Mucosa of descending colon (tissue), 3 donors: ENCODE results near the gene PSMC1. TPM values are rescaled to one million over a fixed set of nuclear protein-coding genes. Genes with fewer than 3 reads are reported as not detected.
"Not testable (repeated sequence)": the region's sequence is repeated elsewhere in the genome, so short reads cannot be mapped to it uniquely, and the experiment has no call there.

Experiments used
- ATAC-seq: fragments of 200-7000 bp; cut with Tn5 transposase; one replicate; pipeline ENCODE4 v1.9.1; 2020; ENCODE audit warnings: mild to moderate bottlenecking, moderate library complexity
- DNase-seq, 3 donors: peaks; one replicate each; pipeline ENCODE4 v3.0.0-alpha.2; 2020
- H3K36me3 ChIP-seq: fragments of 200-600 bp; one replicate; pipeline ENCODE4 v1.8.0; 2021; ENCODE audit warnings: low read depth, mild to moderate bottlenecking
- H3K4me1 ChIP-seq: fragments of 200-600 bp; one replicate; pipeline ENCODE4 v1.8.0; 2021; ENCODE audit warnings: low read depth, mild to moderate bottlenecking
- H3K4me3 ChIP-seq: fragments of 200-600 bp; one replicate; pipeline ENCODE4 v1.8.0; 2021; ENCODE audit warnings: mild to moderate bottlenecking
- H3K9me3 ChIP-seq: fragments of 200-600 bp; one replicate; pipeline ENCODE4 v1.8.0; 2021; ENCODE audit warnings: mild to moderate bottlenecking
- intact Hi-C, 2 donors: fragments of 100-400 bp; cut with DNase I in 1 of 2; cut with micrococcal nuclease in 1 of 2; formaldehyde crosslinking; loops; one replicate each; pipeline versions ENCODE4 v1.11.0 to v1.11.1; 2022; cut with DNase I, micrococcal nuclease
- long read RNA-seq, 2 donors: library from polyadenylated mRNA; unstranded; transcript quantifications; one replicate each; pipeline ENCODE4 v2.0.0, GENCODE V29; 2019 to 2021
- total RNA-seq, 3 donors: library from RNA; stranded (reverse); fragmentation: NEBNext Ultra II Directional in 2 of 3; extraction: Animal tissue kit (Norgen Biotek cat#: 25700) in 2 of 3; gene quantifications; one replicate each; pipeline versions ENCODE4 v1.2.1 to v1.2.4, GENCODE V29; 2021 to 2023
- TF ChIP-seq, protein P1 (sequence below): fragments of 200-600 bp; IDR thresholded peaks from one replicate; pipeline ENCODE4 v1.8.0; 2022; ENCODE audit warnings: antibody characterized with exemption, mild to moderate bottlenecking
- donor health status: DM: no; HTN: no; CAD: no; lungs with moderate emphysema.
- donor health status: DM: no; HTN: no; CAD: no.
- donor health status: DM: no; HTN: yes; CAD: no.

PSMC1 gene
- total RNA-seq, result 10 to 100 TPM; 70.2 to 79.6 (median 78.6) TPM
- long read RNA-seq, donor 1, full-length matches to known transcripts, result 56 of 60 reads
- long read RNA-seq, donor 1, partial matches to known transcripts, result 1 of 60 reads
- long read RNA-seq, donor 1, other reads (novel, unspliced or antisense), result 3 of 60 reads
- long read RNA-seq, donor 2, full-length matches to known transcripts, result 61 of 76 reads
- long read RNA-seq, donor 2, partial matches to known transcripts, result 12 of 76 reads
- long read RNA-seq, donor 2, other reads (novel, unspliced or antisense), result 3 of 76 reads

DNA sequence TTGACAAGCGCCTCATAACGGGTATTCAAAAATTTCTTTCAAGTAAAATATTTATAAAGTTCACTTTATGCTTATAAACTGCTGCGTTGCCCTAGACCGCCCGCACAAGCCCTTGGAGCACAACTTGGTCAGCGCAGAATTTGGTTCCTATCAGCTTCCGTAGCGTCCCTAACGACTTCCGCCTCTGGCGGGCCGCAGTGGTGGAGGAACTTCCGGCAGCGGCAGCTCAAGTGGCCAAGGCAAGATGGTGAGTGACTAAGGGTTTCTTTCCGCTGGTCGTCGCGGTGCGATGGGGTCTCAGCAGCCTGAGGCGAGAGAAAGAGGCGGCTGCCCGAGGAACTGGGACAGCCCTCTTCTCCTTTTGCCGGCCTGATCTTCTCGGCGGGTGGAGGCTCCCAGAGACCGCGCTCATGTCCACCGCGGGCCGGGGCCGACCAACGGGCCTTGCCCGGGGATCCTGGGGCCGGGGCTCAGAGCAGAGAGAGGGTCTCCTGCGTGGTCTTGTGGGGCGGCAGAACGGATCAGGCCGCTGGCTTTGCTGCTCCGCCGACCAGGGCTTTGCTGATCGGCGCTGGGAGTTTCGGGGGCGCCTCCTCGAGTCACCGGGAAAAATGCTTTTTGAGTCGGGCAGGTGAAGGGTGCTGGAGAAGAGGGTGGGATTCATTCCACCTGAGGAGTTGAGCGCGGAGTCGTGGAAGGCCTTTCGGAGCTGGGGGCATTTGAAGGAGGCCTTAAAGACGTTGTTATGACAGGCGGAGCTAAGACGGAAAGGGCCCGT is at the start of gene PSMC1:
Gene PSMC1, plus strand, starts transcription at position 200 of the 778 bp plus-strand sequence. Its CDS starts 45 bp downstream, at position 245.
- intact Hi-C loops, result no loop called here
- Histone ChIP-seq H3K4me1 (peaks cover 9% of the 10 kb centered on the region), H3K9me3 (no peaks in the 10 kb centered on the region), H3K4me3 (peak within 1 kb of the TSS; percentile 90), H3K36me3 (peaks cover 10% of the 10 kb centered on the region)
- peak; percentile 100 for ATAC-seq
- TF ChIP-seq, protein P1, sequence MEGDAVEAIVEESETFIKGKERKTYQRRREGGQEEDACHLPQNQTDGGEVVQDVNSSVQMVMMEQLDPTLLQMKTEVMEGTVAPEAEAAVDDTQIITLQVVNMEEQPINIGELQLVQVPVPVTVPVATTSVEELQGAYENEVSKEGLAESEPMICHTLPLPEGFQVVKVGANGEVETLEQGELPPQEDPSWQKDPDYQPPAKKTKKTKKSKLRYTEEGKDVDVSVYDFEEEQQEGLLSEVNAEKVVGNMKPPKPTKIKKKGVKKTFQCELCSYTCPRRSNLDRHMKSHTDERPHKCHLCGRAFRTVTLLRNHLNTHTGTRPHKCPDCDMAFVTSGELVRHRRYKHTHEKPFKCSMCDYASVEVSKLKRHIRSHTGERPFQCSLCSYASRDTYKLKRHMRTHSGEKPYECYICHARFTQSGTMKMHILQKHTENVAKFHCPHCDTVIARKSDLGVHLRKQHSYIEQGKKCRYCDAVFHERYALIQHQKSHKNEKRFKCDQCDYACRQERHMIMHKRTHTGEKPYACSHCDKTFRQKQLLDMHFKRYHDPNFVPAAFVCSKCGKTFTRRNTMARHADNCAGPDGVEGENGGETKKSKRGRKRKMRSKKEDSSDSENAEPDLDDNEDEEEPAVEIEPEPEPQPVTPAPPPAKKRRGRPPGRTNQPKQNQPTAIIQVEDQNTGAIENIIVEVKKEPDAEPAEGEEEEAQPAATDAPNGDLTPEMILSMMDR, result no peak
- peak; percentile 90 to 94 (median 92) for DNase-seq

DNA sequence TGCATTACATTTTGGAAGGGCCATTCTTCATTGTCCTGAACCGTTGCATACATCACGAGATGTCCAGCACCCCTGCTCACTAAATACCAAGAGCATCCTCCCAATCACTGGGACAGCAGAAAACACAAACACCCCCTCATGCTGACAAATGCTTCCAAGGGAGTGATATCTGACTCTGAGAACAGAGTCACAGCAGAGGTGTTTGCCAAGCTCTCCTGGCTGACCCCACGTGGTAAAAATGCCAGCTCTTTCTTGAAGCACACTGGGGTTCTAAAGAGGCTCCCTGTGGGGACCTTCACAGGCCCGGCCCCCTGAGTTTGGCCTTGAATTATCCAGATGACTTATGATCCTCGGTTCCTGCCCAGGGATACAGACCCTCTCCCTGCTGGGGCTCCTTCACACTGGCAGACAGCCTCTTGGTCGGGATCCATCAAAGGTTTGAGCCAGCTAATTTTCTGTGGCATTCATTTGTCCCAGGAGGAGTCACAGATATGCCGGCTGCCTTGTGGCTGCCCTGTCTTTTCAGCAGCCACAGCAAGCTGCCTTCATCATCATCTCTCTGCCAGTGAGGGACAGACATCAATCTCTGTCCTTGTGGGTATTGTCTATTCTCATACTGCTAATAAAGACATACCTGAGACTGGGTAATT is 43.1 kb upstream of the PSMC1 start:
- ATAC-seq, result no peak
- TF ChIP-seq, protein P1, result no peak
- H3K4me1 ChIP-seq, result no peaks in the 10 kb centered on the region

DNA sequence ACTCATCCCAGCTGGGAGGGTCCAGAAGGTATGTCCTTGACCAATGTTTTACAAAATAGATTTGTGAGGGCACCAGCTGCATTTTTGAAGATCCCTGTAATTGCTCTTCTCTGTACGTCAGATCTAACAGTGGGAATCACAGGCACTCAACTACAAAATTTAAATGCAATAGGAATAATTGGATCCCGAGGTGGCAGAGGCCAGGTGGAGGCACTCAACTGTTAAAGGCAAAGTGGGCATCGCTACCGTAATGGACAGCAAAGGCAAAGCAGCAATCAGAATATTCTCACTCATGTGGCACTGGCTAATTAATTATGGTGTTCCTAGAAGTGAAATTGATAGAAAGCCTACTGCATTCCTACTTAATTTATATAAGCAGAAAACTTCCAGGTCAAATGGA is 27.9 kb upstream of the PSMC1 start:
- H3K36me3 ChIP-seq, result no peaks in the 10 kb centered on the region
- TF ChIP-seq, protein P1, result no peak
- intact Hi-C loops, result no loop called here
- ATAC-seq (no peak), DNase-seq (no peak)
- no peaks in the 10 kb centered on the region for H3K4me1 ChIP-seq
- no peaks in the 10 kb centered on the region for H3K9me3 ChIP-seq
- no peak overlapping the region for H3K4me3 ChIP-seq

More for the DNA sequence above, 43.1 kb upstream of the PSMC1 start:
- intact Hi-C loops, result no loop called here
- no peak for DNase-seq
- Histone ChIP-seq H3K4me3 (no peak overlapping the region), H3K36me3 (no peaks in the 10 kb centered on the region), H3K9me3 (peaks cover 4% of the 10 kb centered on the region)

DNA sequence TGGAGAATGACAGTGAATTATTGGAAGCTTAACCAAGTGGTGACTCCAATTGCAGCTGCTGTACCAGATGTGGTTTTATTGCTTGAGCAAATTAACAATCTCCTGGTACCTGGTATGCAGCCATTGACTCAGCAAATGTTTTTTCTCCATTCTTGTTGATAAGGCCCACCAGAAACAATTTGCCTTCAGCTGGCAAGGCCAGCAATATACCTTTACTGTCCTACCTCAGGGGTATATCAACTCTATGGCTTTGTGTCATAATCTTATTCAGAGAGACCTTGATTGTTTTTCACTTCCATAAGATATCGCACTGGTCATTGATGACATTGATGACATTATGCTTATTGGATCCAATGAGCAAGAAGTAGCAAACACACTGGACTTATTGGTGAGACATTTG is 26.4 kb upstream of the PSMC1 start:
- ATAC-seq, H3K4me3 ChIP-seq, H3K4me1 ChIP-seq, DNase-seq, H3K9me3 ChIP-seq, H3K36me3 ChIP-seq: not testable (repeated sequence)
- intact Hi-C loops, result loop anchor here in 1 of 2 donors (10.0 kb wide), 1 partner anchor 255 kb away; no protein-coding TSS in a partner anchor

DNA sequence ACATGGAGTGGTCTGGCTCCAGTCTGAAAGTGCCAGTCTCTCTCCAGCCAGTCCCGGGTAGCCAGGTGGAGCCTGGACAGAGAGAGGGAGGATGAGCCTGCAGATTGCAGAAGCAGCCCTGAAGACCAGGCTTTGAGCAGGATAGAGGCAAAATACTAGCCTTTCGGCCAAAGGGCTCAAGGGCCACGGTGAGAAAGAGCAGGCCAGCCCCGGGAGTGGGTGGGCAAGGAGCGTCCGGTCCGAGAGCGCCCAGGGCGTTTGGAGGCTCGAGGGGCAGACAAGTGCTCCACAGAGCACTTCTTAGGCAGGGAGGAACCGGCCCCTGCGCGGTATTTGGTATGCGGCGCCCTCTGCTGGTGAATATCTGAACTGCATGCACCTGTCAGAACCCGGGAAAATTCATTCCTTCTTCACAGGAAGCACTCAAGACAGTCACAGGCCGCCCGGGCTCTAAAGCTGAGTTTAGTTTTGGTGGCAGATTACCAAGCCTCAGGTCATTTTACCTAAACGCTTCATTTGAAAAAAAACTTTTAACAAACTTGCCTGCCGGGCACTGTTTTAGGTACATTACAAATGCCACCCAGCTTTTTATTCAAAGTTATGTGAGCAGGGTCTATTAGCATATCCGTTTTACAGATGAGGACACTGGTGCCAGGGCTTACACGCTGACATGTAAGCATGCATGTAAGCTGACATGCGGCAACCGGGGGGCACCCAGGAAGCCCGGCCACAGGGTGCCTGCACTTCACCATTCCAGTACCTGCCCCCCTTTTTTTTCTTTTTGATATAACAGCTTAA is 21.0 kb upstream of the PSMC1 start:
- peak; percentile 55 to 76 (median 71) for DNase-seq
- peak; percentile 96 for ATAC-seq
- H3K4me1 ChIP-seq, result no peaks in the 10 kb centered on the region
- H3K9me3 ChIP-seq, result peaks cover 28% of the 10 kb centered on the region
- no peaks in the 10 kb centered on the region for H3K36me3 ChIP-seq
- TF ChIP-seq, protein P1, result peak; percentile 94
- intact Hi-C loops, result loop anchor here in 1 of 2 donors (10.0 kb wide), 1 partner anchor 261 kb away; no protein-coding TSS in a partner anchor
- no peak overlapping the region for H3K4me3 ChIP-seq
